ENCODE data around the gene CFAP119.

DNA sequence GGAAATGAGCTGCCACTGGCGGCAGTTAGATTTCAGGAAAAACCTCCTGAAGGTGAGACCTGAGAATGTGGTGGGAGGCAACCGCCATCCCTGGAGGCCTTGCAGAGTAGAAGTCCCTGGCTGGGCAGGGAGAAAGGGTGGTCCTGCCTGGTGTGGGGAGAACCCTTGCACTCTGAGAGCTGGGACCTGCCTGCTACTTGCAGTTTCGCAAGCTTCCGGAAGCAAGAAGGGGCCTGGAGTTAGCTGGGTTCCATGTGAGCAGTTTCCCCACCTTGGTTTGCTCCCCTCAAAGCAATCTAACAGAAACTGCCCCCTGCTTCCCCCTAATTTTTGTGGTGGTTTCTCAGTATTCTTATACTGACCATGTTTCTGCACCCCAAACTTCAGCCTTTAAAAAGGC is 18.7 kb upstream of the CFAP119 start:
- TF ChIP-seq, protein P1, sequence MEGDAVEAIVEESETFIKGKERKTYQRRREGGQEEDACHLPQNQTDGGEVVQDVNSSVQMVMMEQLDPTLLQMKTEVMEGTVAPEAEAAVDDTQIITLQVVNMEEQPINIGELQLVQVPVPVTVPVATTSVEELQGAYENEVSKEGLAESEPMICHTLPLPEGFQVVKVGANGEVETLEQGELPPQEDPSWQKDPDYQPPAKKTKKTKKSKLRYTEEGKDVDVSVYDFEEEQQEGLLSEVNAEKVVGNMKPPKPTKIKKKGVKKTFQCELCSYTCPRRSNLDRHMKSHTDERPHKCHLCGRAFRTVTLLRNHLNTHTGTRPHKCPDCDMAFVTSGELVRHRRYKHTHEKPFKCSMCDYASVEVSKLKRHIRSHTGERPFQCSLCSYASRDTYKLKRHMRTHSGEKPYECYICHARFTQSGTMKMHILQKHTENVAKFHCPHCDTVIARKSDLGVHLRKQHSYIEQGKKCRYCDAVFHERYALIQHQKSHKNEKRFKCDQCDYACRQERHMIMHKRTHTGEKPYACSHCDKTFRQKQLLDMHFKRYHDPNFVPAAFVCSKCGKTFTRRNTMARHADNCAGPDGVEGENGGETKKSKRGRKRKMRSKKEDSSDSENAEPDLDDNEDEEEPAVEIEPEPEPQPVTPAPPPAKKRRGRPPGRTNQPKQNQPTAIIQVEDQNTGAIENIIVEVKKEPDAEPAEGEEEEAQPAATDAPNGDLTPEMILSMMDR (IDR thresholded peaks at IDR 0.05): no peak
- TF ChIP-seq POLR2AphosphoS5 (IDR thresholded peaks at IDR 0.05): no peak

All from sigmoid colon (tissue), 4 donors.